DMS153 treated with DMSO at 0.1 percent for 48 hours (cell line): ENCODE measurements around the gene ZBTB43.
"Not testable (repeated sequence)": the region's sequence is repeated elsewhere in the genome, so short reads cannot be mapped to it uniquely, and the experiment has no call there.

ENCODE experiments used
- DNase-seq: peaks from one replicate; lab custom pipeline; 2025; ENCODE audit not compliant: unreplicated experiment; lab: John Stamatoyannopoulos, UW

ZBTB43 gene

DNA sequence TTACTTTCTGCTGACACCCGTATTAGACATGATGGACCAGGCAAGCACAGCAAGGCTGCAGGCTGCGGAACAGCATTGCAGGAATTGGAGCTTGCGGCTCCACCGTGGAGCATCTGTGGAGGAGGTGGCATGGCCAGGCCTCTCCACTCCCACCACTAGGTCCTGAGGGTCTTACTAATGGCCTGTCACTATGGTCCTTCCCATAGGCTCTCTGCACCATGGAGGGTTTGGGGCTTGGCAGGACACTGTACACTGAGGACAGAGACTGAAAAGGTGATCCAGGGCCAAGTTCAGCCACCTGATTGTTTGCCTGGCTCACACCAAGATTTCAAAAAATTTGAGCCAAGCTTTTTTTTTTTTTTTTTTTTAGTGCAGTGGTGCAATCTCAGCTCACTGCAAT is 14.3 kb upstream of the ZBTB43 start:
- DNase-seq = no peak

DNA sequence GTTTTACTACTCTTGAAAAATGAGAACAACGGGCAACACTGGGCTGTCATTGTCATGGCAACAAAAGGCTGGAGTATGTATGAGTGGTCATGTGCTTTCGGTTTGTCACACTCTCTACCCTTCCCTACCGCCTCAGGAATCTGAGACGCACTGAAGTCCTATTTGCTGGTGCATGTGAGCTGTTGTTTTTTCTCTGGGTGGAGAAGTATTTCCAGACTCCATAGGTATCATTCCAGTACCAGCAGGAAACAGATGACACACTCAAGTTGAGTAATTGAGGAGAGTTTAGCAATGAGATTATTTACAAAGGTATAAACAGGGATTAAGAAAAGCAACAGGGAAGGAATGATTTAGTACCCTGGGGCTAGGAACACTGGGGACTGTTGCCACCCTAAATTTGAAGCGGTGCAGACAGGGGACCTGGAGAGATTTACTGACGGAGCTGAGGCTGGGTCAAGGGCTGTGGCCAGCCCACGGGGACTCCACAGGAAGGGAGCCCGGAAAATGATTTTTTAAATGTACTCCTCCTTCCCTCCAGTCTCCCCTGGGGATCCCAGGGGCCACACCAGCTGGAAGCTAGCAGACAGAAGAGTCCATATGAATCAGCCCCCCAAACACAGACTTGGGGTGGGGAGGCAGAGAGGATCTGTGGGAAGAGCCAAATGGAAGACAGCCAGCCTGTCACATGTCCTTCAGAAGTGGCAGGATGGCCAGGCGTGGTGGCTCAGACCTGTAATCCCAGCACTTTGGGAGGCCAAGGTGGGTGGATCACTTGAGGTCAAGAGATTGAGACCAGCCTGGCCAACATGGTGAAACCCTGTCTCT is 13.2 kb upstream of the ZBTB43 start:
- no peak for DNase-seq

DNA sequence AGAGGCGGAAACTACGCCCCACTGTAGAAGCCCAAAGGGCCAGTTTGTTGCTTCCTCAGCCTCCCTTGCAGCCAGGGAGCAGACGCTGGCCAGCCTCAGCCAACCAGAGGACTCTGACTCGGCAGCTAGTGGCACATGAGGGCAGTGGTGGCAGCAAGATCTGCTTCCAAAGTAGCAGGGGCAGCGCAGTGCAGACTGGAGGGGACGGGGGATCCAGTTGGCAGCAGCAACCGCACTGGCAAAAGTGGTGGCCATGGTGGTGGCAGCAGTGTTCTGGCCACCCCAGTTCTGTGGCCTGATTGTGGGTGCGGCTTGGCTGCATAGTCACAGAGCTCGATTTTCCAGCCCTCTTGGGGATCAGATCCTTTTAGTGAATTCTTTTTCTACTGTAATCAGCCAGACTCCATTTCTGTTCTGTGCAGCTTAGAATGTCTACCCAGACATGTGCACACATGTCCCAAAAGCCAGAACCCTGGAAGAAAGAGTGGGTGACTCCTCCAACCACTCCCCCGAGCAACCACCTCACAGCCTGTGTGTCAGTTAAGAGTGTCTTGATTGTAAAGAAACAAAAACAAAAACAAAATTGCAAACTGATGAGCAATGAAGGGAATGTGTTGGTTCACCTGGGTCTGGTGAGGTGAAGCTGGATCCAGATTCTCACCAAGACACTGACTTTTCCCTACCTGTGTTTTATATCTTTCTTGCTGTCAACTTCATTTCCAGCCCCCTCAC is 11.0 kb upstream of the ZBTB43 start:
- no peak for DNase-seq

DNA sequence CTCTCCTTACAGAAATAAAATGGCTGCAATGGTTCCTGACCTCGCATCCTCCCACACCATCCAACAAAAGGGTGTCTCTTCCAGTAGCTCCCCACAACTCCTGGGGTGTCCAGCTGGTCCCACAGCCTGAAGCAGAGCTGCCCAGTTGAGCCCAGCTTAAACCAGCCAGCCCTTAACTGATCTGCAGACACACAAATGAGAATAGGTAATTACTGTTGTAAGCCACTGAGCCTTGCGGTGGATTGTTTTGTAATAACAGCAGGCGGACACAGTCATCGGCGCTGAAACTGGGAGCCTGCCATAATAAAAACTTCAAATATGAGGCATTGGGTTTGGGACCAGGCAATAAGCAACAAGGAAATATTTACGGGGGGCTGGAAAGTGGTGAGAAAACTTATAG is 10.4 kb upstream of the ZBTB43 start:
- DNase-seq = no peak

DNA sequence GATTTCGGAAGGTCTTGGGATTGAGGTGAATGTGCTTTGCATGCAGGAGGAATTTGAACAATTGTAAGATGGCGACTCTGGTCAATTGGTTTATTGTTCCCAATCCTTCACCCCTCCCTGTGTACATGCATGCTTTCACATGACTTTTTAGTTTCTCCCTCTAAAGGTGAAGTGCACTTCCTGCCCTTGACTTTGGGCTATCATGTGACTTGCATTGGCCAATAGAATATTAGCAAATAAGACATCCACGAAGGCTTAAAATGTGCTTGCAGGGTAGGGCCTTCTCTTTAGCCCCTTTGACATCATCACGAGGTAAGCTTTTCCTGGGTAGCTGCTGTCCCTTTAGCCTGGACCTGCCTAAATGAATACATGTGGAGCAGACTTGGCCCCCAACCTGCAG is 8.1 kb upstream of the ZBTB43 start:
- no peak for DNase-seq

DNA sequence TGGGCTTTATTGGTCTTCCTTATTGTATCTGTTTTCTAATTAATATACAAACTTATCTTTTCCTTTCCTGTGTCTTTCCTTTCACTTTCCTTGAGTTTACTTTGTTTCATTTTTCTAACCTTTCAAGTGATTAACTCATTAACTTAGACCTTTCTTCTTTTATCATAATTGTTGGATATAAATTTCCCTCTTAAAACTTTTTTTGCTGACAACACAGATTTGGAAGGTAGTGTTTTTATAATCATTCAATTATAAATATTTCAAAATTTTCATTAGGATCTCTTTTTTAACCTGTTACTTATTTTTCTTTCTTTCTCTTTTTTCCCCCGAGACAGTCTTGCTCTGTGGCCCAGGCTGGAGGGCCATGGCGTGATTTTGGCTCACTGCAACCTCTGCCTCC is 6.9 kb upstream of the ZBTB43 start:
- no peak for DNase-seq

DNA sequence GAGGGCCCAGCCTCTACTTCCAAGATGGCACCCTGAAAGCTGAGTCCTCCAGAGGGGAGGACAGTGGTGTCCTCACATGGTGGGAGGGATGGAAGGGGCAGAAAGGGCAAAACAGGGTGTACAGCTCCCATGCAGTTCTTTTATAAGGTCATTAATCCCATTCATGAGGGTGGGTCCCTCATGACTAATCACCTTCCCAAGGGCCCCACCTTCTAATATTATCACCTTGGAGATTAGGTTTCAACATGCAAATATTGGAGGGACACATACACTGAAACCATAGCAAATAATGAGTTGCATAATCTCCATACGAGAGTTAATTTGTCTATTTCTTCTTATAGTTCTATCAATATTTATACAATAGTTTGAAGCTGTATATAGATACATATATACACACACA is 5.8 kb upstream of the ZBTB43 start:
- DNase-seq = no peak

DNA sequence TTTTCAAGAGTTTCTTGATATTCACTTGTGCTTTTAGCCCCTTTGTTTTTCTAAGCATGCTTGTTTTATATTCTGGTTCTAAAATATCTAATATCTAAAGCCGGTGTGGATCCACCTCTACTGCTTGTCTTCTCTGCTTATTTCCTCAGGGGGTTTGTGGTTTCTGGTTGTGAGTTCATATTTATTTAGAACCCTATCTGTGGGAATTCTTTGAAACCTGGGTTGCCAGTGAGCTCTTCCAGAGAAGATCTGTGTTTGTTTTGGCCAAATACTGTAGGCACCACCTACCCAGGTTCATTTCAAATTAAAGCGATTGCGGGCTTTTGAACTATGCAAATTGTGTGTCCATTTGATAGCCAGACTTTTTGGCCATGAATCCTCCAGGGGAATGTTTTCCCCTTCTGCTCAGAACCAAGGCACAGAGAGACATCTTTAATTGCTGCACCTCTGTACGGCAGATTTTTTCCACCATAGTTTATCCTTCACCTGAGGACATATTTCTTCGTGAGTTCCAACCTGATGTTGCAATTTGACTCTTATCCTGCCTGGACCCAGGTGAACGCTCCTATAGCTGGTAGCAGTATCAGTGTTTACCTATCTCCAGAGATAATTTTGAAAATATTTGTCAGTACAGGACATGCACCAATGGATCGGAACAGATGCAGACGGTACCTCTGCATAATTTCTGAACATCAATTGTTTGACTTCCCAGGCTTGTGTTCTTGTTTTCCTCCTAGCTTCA is 2.4 kb upstream of the ZBTB43 start:
- no peak for DNase-seq

DNA sequence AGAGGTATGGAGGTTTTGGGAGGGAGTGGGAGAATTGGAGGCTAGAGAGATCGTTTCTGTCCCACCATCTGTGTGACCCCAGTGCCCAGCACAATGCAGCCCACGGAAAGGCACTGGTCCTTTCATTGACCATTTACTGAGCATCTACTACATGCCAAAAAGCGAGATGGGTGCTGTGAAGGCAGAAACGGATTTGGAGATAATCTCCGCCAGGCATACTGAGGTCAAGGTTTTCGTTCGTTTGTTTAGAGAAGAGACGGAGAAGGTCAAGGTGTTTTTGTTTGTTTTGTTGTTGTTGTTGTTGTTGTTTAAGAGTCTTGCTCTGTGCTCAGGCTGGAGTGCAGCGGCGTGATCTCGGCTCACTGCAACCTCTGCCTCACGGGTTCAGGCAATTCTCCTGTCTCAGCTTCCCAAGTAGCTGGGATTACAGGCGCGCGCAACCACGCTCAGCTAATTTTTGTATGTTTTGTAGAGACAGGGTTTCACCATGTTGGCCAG is 593 bp upstream of the ZBTB43 start:
- DNase-seq = no peak

DNA sequence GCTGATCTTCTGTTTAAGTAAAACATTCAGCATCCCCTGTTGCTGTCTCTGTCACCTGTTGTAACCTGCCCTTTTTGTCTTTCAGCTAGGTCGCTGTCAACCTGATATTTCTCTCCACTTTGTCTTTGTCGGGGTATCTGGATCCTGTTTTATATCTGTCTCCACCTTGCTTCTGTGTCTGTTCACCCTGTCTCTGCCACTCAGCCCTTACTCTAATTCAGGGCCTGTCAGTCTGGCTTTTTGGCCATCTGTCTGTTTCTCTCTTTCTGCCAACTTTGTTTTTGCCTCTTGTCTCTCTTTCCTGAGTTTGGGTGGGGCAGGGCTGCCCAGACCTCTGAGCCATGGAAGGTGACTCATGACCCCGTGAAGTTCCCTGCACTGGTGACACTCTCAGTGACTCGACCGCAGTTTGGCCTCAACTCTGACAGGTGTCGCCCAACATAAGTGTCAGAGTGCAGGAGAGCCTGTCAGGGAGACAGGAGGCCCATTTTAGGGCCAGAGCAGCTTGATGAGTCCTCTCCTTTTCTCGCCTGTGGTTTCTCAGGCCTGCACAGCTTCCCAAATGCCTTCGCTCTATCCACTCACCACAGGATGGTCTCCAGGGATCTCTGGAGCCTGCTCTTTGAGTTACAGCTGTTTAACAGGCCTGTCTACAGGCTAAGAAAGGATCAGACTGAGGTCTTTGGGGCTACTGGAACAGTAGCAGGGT is 868 bp downstream of the ZBTB43 start:
- no peak for DNase-seq

DNA sequence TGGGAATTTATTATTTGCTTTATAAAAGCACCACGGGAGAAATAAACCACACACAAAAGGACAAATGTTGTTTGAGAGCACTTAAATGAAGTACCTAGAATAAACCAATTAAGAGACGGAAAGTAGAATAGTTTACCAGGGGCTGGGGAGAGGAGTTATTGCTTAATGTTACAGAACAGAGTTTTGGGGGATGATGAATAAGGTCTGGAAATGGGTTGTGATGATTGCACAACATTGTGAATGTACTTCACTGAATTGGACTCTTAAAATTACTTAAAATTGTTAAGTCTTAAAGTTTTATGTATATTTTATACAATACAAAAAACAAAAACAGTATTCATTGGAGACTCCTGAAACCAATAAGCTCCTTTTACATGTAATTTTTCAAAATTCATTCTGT is 1.5 kb downstream of the ZBTB43 start:
- no peak for DNase-seq

DNA sequence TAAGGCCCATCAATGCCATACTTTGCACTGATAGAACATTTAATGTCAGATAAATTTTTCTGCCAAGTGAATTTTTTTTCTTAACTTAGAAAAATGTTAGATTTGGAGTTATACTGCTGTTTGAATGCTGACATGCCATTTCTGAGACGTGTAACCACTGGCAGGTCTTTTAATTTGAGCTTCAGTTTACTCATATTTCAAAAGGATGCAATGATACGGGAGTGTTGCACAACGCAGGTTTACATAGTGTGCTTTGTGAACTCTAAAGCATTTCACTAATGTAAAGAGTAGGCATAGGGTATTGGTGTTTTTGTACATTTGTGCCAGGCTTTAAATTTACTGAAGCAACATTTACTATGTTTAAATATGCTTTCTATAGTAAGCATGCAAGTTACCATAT is 4.2 kb downstream of the ZBTB43 start:
- no peak for DNase-seq

DNA sequence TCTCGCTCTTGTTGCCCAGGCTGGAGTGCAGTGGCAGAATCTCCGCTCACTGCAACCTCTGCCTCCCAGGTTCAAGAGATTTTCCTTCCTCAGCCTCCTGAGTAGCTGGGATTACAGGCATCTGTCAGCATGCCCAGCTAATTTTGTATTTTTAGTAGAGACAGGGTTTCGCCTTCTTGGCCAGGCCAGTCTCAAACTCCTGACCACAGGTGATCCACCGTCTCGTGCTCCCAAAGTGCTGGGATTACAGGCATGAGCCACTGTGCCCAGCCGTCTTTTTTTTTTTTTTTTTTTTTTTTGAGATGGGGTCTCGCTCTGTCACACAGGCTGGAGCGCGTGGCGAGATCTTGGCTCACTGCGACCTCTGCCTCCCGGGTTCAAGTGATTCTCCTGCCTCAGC is 5.4 kb downstream of the ZBTB43 start:
- DNase-seq = not testable (repeated sequence)

DNA sequence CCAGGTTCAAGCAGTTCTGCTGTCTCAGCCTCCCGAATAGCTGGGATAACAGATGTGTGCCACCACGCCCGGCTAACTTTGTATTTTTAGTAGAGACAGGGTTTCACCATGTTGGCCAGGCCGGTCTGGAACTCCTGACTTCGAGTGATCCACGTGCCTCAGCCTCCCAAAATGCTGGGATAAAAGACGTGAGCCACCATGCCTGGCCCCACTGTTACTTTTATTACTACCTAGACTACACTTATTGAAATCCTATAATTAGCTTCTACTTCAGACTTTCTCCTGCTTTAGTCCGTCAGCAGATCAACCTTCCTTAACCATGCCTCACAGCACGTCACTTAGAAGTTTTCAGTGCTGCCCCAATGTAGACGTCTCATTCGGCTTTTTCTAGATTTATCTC is 8.2 kb downstream of the ZBTB43 start:
- no peak for DNase-seq

DNA sequence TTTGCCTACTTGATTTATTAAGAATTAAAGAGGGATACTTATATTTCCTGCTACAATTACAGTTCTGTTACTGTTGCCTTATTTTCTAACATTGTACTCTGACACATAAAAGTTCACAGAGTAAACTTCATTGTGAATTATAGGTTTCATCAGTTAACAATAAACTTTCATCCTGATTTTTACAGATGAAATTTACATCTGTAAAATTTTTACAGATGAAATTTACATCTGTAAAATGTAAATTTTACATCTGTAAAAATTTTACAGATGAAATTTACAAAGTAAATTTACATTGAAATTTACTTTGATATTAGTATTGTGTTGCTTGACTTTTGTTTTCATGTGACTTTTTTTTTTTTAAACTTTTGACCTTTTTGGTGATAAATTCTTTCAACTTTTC is 9.3 kb downstream of the ZBTB43 start:
- no peak for DNase-seq

DNA sequence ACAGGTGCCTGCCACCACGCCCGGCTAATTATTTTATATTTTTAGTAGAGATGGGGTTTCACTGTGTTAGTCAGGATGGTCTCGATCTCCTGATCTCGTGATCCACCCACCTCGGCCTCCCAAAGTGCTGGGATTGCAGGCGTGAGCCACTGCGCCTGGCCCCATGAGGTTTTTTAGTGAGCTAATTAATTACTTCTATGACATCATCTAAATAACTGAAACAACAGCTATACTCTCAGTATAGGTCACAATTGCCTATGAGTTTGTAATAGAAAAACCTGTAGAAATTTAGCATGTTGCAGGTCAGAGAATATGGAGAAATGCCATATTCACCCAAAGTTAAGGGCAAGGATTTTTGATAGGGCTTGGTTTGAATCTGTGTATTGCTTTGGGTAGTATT is 12.8 kb downstream of the ZBTB43 start:
- not testable (repeated sequence) for DNase-seq

DNA sequence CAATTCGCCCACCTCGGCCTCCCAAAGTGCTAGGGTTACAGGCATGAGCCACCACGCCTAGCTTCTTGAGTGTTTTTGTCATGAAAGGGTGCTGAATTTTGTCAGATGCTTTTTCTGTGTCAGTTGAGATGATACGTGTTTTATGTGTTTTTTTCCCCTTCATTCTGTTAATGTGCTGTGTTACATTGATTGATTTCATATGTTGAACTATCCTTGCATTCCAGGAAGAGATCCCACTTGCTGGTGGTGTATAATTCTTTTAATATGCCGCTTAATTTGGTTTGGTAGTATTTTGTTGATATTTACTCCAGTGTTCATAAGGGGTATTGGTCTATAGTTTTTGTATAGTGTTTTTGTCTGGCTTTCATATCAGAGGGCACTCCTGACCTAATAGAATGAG is 13.6 kb downstream of the ZBTB43 start:
- DNase-seq = no peak

DNA sequence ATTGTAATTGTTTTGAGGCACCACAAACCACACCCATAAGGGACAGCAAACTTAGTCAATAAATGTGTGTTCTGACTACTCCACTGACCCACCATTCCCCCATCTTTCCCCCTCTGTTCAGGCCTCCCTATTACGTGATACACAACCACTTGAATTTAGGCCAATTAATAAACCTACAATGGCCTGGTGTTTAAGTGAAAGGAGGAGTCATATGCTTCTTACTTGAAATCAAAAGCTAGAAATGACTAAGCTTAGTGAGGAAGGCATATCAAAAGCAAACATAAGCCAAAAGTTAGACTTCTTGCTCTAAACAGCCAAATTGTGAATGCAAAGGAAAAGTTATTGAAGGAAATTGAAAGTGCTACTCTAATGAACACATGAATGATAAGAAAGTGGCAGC is 14.6 kb downstream of the ZBTB43 start:
- DNase-seq = no peak

DNA sequence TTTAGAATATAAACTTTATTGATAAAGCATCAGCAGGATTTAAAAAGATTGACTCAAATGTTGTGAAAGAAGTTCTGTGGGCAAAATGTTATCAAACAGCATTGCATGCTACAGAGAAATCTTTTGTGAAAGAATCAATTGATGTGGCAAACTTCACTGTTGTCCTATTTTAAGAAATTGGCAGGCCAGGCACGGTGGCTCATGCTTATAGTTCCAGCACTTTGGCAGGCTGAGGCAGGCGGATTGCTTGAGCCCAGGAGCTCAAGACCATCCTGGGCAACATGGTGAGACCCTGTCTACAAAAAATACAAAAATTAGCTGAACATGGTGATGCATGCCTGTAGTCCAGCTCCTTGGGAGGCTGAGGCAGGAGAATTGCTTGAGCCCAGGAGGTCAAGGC is 17.4 kb downstream of the ZBTB43 start:
- DNase-seq = no peak

DNA sequence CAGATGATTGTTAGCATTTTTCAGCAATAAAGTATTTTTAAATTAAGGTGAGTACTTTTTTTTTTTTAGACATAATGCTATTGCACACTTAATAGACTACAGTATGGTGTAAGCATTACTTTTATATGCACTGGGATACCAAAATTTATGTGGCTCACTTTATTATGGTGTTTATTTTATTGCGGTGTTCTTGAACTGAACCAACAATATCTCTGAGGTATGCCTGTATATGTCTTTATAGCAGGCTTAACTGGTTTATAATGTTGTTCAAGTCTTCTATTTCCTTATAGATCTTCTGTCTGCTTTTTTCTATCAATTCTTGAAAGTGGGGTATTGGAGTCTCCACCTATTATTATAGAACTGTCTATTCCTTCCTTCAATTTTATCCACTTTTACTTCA is 18.0 kb downstream of the ZBTB43 start:
- no peak for DNase-seq

DNA sequence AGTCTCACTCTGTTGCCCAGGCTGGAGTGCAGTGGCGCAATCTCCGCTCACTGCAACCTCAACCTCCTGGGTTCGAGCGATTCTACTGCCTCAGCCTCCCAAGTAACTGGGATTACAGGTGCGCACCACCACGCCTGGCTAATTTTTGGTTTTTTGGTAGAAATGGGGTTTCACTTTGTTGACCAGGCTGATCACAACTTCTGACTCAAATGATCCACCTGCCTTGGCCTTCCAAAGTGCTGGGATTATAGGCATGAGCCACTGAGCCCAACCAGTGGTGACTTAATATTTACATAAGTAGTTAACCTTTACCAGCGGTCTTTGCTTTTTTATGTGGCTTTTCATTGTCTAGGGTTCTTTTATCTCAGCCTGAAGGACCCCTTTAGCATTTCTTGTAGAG is 19.2 kb downstream of the ZBTB43 start:
- not testable (repeated sequence) for DNase-seq
